Stomach smooth muscle (tissue), 2 donors: ENCODE measurements around the gene FCRL5.

Source experiments
- H3K27ac ChIP-seq: one replicate; pipeline ENCODE4 v1.7.0; 2013; ENCODE audit warnings: mild to moderate bottlenecking, low read length, inconsistent platforms
- H3K27me3 ChIP-seq, 2 donors: one replicate each; pipeline ENCODE4 v1.7.0; 2013; ENCODE audit warnings: low read length in 2 of 2; ENCODE audit not compliant: insufficient read depth in 2 of 2, control insufficient read depth in 1 of 2
- H3K36me3 ChIP-seq, 2 donors: one replicate each; pipeline ENCODE4 v1.7.0; 2013; ENCODE audit warnings: low read length in 2 of 2; ENCODE audit not compliant: control insufficient read depth in 2 of 2, insufficient read depth in 2 of 2
- H3K4me1 ChIP-seq: one replicate; pipeline ENCODE4 v1.7.0; 2013; ENCODE audit warnings: low read length; ENCODE audit not compliant: control insufficient read depth, insufficient read depth
- H3K4me3 ChIP-seq, 2 donors: one replicate each; pipeline ENCODE4 v1.7.0; 2013; ENCODE audit warnings: low read length in 2 of 2
- H3K9ac ChIP-seq, 2 donors: one replicate each; pipeline ENCODE4 v1.7.0; 2013; ENCODE audit warnings: low read length in 2 of 2, mild to moderate bottlenecking in 1 of 2
- H3K9me3 ChIP-seq, 2 donors: one replicate each; pipeline ENCODE4 v1.7.0; 2013; ENCODE audit warnings: low read length in 2 of 2; ENCODE audit not compliant: control insufficient read depth in 2 of 2
- donor health status: healthy.
- donor health status: Pancreatic carcinoma.

FCRL5 gene

GRCh38 chr1:157471531-157471930 is 80.8 kb downstream of the FCRL5 start:
- Histone ChIP-seq H3K9ac (no peak overlapping the region), H3K27ac (no peak overlapping the region), H3K36me3 (no peaks in the 10 kb centered on the region), H3K9me3 (no peaks in the 10 kb centered on the region), H3K27me3 (no peaks in the 10 kb centered on the region), H3K4me1 (no peaks in the 10 kb centered on the region), H3K4me3 (no peak overlapping the region)

- H3K9me3 ChIP-seq = no peaks in the 10 kb centered on the region
- H3K9ac ChIP-seq = no peak overlapping the region
- H3K4me3 ChIP-seq = no peak overlapping the region
- H3K36me3 ChIP-seq = no peaks in the 10 kb centered on the region
- no peaks in the 10 kb centered on the region for H3K4me1 ChIP-seq
- no peaks in the 10 kb centered on the region for H3K27me3 ChIP-seq
- H3K27ac ChIP-seq = no peak overlapping the region
Measured at GRCh38 chr1:157469752-157470675, 82.3 kb downstream of the FCRL5 start.

GRCh38 chr1:157469300-157469699 is 83.0 kb downstream of the FCRL5 start:
- no peaks in the 10 kb centered on the region for H3K36me3 ChIP-seq
- H3K4me1 ChIP-seq = no peaks in the 10 kb centered on the region
- H3K9me3 ChIP-seq = no peaks in the 10 kb centered on the region
- no peak overlapping the region for H3K9ac ChIP-seq
- H3K27me3 ChIP-seq = no peaks in the 10 kb centered on the region
- H3K4me3 ChIP-seq = no peak overlapping the region
- H3K27ac ChIP-seq = no peak overlapping the region

DNA sequence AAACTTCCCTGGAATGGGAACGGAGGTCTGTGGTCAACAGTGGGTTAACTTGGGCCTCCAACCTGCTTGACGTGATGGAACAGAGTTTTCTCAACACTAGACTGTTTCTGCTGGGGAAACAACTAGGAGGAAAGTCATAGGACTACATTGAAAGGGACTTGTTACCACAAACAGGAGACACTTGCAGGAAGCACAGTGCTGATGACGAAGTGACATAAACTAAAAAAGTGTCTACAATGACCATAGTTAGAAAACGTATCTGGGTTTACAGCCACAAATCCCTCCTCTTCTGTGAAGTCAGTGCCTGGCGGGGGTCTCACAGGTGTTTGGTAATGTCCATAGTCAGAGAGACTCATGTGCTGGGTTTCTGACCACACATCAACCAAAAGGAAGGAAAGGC is 86.3 kb downstream of the FCRL5 start:
- no peaks in the 10 kb centered on the region for H3K9me3 ChIP-seq
- no peaks in the 10 kb centered on the region for H3K4me1 ChIP-seq
- no peak overlapping the region for H3K4me3 ChIP-seq
- H3K27me3 ChIP-seq = no peaks in the 10 kb centered on the region
- no peak overlapping the region for H3K27ac ChIP-seq
- H3K9ac ChIP-seq = no peak overlapping the region
- H3K36me3 ChIP-seq = no peaks in the 10 kb centered on the region
